Kasumi-1 (cell line): ENCODE measurements around the gene EYS.

ENCODE experiments used
- DNase-seq, 2 experiments: peaks; one replicate each; lab custom pipeline; 2025; lab: John Stamatoyannopoulos, UW

EYS gene

DNA sequence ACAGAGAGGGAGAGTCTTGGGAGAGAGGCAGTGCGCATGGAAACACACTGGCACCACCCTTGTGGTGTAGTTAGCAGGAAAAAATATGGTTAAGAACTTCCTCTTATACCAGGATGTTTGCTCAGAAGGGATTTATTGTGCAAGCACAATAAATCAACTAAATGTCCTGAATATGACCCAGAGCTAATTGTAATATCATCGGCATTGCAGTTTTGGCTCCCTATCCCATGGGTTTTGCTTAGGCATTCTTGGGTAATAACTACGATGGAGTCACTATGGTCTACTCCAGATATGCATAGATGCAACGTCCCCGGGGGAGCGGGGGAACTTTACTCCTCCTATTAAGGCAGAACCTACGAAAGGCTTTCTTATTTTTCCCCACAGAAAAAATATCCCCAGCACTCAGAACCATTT, 751.6 kb downstream of the EYS start:
- peak; percentile 51 to 52 for DNase-seq

GRCh38 chr6:64949257-64949656, 757.8 kb downstream of the EYS start:
- DNase-seq = no peak

DNA sequence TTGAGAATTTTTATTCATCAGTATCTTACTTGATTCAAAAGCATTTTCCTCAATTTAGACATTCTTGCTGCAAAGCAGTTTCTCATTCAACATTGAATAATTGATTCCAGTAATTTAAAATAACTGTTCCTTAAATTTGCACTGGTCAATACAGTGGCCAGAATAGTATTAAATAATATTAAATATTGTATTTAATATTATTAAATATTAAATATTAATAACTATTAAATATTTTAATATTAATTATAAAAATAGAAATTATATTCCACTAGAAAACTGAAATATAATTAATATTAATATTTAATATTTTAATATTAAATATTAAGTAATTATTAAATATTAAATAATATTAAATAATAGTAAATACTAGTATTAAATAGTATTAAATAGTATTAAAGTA, 758.8 kb downstream of the EYS start:
- DNase-seq = no peak

DNA sequence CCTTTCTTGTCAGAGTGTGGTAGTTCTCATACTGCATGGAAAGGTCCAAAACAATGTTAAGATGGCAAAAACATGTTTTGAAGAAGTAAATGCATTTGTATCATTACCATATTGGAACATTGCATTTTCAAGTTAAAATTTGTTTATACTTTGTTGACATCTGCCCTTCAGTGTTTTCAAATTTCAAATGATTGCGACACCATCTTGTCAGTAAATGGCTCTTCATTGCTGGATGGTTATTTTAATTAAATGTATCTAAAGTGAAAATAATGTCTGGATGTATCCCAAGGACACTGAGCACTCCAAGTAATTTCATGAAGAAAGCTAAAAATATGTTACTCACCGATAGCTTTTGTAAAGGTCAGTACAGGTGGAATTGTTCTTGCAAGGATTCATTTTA, 761.6 kb downstream of the EYS start:
- no peak for DNase-seq

DNA sequence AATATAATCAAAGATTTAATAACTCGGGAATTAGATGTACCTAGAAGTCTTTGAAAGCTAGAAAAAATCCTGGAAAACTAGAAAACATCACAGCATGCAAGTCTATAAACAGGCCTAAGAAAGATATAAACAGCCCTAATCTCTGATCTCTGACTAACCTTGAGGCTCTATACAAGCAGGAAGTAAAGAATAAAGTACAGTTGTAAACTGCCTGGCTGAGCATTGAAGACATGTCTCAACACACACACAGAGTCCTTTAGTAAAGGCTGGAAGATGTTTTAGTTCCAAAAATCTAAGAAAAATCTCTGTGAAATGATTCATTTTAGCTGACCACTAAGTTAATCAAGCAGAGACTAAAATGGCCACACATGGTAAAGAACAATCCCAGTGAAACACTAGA, 774.5 kb downstream of the EYS start:
- no peak for DNase-seq

DNA sequence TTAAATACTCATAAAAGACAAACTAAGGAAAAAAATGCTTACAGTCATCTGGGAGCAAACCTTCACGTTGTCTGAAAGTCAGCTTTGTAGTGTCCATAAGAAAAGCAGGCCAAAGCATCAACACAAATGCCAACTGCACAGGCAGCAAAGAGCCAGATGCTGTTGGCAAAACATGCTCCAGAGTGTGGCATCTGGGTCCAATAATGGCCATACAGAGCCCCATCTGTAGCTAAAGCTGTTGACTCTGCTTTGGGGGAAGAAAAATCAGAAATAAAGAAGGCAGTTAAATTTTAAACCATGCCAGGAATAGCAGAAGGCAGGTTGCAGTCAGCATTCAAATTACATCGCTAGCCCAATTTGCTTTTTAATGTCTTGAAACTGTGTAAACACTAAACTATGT, 776.3 kb downstream of the EYS start:
- no peak for DNase-seq

- no peak for DNase-seq
Observed at GRCh38 chr6:64926051-64926450, 781.0 kb downstream of the EYS start.

GRCh38 chr6:64920257-64920656, 786.8 kb downstream of the EYS start:
- DNase-seq = no peak

- no peak for DNase-seq
Observed at GRCh38 chr6:64914124-64914523, 792.9 kb downstream of the EYS start.

- no peak for DNase-seq
Observed at GRCh38 chr6:64912966-64913365, 794.1 kb downstream of the EYS start.

GRCh38 chr6:64908104-64908503, 798.9 kb downstream of the EYS start:
- no peak for DNase-seq

DNA sequence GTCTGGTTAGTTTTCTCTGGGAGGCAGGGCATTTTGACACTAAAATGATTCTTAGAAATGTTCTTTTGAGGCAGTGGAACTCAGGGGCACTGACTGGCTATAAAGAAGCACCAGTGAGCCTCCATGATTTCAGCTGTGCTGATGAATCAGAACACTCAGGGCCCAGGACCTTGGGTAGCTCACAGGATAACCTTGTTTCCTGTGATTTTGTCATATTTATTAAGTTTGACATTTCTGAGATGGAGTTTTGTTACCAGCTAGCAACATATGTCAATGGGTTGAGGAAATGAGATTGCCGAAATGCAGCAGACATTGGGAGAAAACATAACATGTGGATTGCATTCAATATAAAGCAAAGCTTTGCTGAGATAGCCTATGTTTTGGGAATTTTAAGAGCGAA, 802.4 kb downstream of the EYS start:
- no peak for DNase-seq

DNA sequence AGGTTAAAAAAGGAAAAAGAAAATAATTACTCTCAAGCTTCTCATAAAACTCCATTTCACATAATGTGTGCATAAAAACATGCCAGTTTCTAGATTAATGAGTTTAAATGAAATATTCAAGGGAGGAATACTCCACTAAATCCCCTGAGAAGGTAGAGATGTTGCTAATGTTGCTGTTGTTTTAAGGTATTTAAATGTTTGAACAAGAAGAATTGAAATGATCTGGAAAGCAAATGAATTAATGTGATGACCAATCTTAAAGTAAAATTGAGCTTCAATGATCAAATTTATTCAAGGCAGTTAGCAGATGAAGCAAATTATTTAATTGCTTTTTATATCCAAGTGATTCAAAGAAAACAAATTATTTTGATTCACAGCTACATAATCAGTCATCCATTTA, 804.4 kb downstream of the EYS start:
- no peak for DNase-seq

- DNase-seq = no peak
Observed at GRCh38 chr6:64896939-64897338, 810.1 kb downstream of the EYS start.

- DNase-seq = no peak
Observed at GRCh38 chr6:64895945-64896344, 811.1 kb downstream of the EYS start.

- no peak for DNase-seq
Observed at GRCh38 chr6:64890609-64891008, 816.4 kb downstream of the EYS start.

GRCh38 chr6:64889144-64889543, 817.9 kb downstream of the EYS start:
- DNase-seq = no peak

- DNase-seq = no peak
Observed at GRCh38 chr6:64874776-64875175, 832.2 kb downstream of the EYS start.

DNA sequence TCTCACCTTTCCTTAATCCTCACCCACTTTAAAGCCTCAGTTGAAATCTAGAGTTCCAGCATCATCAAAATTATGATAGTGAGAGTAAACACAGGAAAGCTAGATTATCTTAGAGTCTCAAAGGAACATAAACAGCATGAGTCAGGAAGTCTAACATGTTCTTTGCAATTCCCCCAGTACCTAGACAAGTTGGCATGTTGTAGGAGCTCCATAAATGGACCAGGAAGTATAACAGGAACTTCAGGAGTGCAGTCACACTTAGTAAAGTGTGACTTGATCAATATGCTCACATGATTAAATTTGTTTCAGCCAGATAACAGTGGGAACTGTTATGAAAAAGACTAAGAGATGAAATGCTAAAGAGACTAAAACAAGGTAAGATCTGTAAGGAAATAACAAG, 834.4 kb downstream of the EYS start:
- no peak for DNase-seq

- no peak for DNase-seq
Observed at GRCh38 chr6:64861039-64861651, 845.9 kb downstream of the EYS start.

DNA sequence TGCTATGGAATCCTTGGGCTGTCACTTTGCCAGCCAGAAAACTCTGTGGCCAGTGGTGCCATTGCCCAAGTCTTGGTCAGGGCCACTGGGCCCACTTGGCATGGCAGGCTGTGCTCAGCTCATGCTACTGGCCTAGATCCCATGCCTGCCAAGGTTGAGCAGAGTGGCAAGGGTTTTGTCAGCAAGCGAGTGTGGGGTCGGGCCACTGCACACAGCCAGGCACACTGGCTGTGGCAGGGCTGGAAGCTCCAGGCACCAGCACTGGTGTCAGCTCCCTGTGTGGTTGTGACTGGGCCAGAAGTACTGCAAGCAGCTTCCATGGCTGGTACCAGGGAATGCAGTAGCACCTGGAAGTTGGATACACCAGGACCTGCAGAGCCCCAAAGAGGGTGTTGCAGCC, 846.8 kb downstream of the EYS start:
- no peak for DNase-seq

DNA sequence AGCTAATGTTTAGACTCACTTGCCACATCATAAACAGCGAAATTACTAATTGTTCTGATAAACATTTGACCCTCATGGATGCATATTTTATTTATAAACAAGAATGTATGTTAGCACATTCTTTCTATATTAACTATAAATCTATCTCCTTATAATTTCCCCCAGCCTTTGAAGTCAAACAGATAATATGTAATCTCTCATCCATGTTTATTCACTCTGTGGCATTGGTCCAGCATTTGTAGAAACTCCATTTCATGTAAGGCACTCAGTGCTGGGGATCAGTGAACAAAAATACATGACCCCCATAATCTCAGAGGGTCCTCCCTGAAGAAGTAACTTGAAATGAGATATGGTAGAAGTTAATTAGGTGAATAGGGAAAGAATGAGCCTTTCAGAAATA, 856.9 kb downstream of the EYS start:
- no peak for DNase-seq

DNA sequence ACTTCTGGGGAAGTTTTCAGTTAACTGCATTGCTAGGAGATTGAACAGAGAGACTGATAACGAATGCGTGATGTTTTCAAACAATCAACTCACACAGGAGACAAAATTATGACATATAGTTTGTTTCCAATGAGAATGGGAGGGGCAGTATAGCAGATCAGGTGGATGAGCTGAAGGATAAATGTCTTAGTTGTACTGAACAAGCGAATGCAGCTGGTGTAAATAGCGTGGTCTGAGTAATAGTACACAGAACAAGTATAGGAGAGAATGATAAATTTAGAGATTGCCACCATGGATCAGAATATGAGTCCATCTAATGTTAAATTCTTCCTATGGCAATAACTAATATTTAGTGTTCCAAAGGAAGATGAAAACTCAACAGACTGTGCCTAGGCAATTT, 858.6 kb downstream of the EYS start:
- DNase-seq = no peak

DNA sequence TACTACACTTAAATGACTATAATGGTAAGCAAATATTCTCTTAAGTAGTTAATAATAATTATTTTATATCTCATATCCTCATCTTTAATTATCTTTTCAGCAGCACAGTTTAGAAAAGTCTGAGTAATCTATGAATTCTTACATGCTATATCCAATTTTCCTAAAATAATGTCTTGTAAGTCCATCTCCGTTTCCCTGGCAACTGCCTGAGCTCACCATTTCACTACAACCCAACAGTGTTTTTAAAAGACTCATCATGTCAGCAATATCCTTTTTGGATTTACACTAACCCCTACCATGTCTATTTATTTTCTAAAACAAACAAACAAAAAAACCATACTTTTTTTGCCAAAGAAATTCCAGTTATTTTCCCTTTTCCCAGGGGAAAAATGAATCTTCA, 859.6 kb downstream of the EYS start:
- no peak for DNase-seq

GRCh38 chr6:64838726-64839125, 868.3 kb downstream of the EYS start:
- DNase-seq = no peak
